Aorta (tissue), 5 donors: Measurements from ENCODE around the gene PLIN4. TPM values are rescaled to one million over a fixed set of nuclear protein-coding genes. Genes with fewer than 3 reads are reported as not detected.

Experiments
- ATAC-seq: fragments of 200-7000 bp; cut with Tn5 transposase; one replicate; pipeline ENCODE4 v1.9.1; 2022; ENCODE audit warnings: moderate library complexity; ENCODE audit not compliant: low FRiP score
- DNase-seq, 2 donors: peaks; one replicate each; pipeline ENCODE4 v3.0.0-alpha.2; 2020
- H3K27ac ChIP-seq, 2 donors: one replicate each; pipeline ENCODE4 v1.5.1; 2013; ENCODE audit warnings: low read length in 2 of 2, mild to moderate bottlenecking in 2 of 2, moderate library complexity in 2 of 2, control low read depth in 1 of 2, inconsistent platforms in 1 of 2, low read depth in 1 of 2
- H3K27me3 ChIP-seq, 2 donors: one replicate each; pipeline ENCODE4 v1.6.1; 2013; ENCODE audit warnings: control low read depth in 1 of 2, low read length in 1 of 2, mild to moderate bottlenecking in 1 of 2, moderate library complexity in 1 of 2; ENCODE audit not compliant: insufficient read depth in 2 of 2, control insufficient read depth in 1 of 2
- H3K36me3 ChIP-seq, 2 donors: one replicate each; pipeline ENCODE4 v1.6.1; 2013; ENCODE audit warnings: control low read depth in 1 of 2, low read length in 1 of 2, mild to moderate bottlenecking in 1 of 2; ENCODE audit not compliant: insufficient read depth in 2 of 2, control insufficient read depth in 1 of 2
- H3K4me1 ChIP-seq, 2 donors: one replicate each; pipeline ENCODE4 v1.6.1; 2013; ENCODE audit warnings: low read length in 2 of 2, control low read depth in 1 of 2, mild to moderate bottlenecking in 1 of 2, moderate library complexity in 1 of 2; ENCODE audit not compliant: insufficient read depth in 2 of 2, control insufficient read depth in 1 of 2
- H3K4me3 ChIP-seq, 2 donors: one replicate each; pipeline ENCODE4 v1.5.1; 2013; ENCODE audit warnings: low read length in 2 of 2, control low read depth in 1 of 2, mild to moderate bottlenecking in 1 of 2
- H3K9me3 ChIP-seq: one replicate; pipeline ENCODE4 v1.6.1; 2013; ENCODE audit warnings: mild to moderate bottlenecking, low read length; ENCODE audit not compliant: control insufficient read depth
- WGBS, 2 donors: extraction: QIAGEN DNeasy Blood & Tissue Kit; methylation state at CpG; one replicate each; pipeline ENCODE4 v1.1.7; 2013; 5-methylcytosine and 5-hydroxymethylcytosine counted together
- intact Hi-C, 2 donors: fragments of 100-400 bp; cut with DNase I; formaldehyde crosslinking; loops; one replicate each; pipeline versions ENCODE4 v1.14.2 to v1.15.0; 2022
- polyA plus RNA-seq, 2 donors: library from polyadenylated mRNA; stranded (reverse); fragments of 200-250 nt; gene quantifications; one replicate each; pipeline ENCODE4 v1.2.3, GENCODE V29; 2013
- total RNA-seq, 2 donors: library from RNA; stranded (reverse); fragmentation: NEBNext Ultra II Directional; extraction: Animal tissue kit (Norgen Biotek cat#: 25700); gene quantifications; one replicate each; pipeline ENCODE4 v1.2.1, GENCODE V29; 2021
- donor health status: healthy with polysubstance abuse.
- donor health status: Bipolar disorder and iron deficiency.
- donor health status: DM: no; HTN: no; CAD: no.
- donor health status: DM: no; HTN: no; CAD: no.
- donor health status: DM: yes; HTN: yes; CAD: no.

PLIN4 gene
- total and polyA plus RNA-seq, 4 donors, result 0.61 to 7.4 (median 3.2) TPM

DNA sequence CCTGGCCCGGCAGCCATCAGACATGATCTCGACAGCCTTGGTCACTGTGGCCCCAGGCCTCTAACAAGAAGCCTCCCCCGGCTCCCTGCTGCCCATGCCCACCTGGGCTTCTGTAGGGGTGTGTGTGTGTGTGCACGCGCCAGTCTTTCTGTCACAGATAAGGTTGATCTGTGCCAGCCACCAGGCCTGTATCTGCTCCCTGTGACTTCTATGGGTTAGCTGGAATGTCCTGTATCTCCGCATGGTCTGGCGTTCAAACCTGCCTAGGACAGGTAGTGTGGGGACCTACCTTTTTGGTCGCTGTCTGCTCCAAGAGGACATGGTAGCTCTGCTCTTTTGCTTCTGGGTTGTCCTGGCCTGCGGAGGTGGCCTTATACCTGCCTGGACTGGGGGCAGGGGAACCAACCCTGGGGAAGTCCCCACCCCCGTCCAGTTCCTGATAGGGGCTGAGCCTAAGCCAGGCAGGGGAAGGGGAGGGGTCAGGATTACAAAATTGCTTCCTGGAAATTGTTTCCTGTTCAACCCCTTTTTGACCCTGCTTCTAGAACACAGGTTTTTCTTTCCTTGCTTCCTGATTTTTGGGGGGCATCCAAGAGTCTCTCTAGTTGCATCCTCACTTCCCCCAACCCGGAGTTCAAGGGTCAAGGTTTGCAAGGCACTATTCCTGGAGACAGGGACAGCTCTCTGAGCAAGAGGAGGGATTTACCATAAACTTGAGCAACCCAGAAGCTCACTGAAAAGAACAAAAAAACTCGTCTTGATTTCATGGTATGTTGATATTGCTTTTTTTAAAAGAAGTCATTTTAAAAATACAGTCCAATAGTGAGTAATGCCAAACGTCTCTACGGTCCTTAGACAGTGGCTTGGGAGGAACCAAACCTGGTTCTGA, 21.7 kb upstream of the PLIN4 start, which contains the start of gene LRG1:
Gene LRG1 (minus strand): TSS at position 344 of the 889 bp plus-strand sequence. CDS start 23 bp downstream, at position 321.
- Histone ChIP-seq H3K27ac (no peak within 1 kb of the TSS), H3K27me3 (no peaks in the 10 kb centered on the region), H3K4me1 (no peaks in the 10 kb centered on the region), H3K36me3 (no peaks in the 10 kb centered on the region), H3K4me3 (no peak within 1 kb of the TSS), H3K9me3 (peaks cover 2% of the 10 kb centered on the region)
- WGBS, 2 donors, result 57 to 61% methylated on average over 14 of the region's 14 CpGs
- ATAC-seq (peak; percentile 79), DNase-seq (peak in 1 of 2 donors; percentile 75)
- intact Hi-C loops, result no loop called here

DNA sequence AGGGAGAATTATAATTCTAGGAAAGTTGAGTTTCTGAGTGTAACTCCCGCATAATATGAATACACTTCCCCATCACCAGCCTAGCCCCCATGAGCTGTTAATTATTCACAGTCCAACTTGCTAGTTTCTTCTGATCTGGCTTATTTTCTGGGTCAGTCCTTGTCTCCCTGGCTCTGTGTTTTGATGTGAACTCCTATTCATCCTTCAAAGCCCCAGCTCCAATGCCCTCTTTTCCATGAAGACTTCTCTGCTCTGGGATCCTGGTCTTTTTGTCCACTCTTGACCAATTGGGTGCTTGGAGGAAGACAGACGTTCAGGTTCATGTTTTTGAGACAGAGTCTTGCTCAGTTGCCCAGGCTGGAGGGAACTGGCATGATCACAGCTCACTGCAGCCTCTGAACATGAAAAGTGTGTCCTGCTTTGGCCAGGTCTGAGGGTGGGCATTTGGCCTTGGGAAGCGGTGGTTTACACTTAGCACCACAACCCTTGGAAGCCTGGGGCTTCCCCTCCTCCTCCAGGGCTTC, 20.9 kb upstream of the PLIN4 start:
- Histone ChIP-seq H3K9me3 (peaks cover 2% of the 10 kb centered on the region), H3K36me3 (no peaks in the 10 kb centered on the region), H3K27ac (no peak overlapping the region), H3K4me1 (no peaks in the 10 kb centered on the region), H3K4me3 (no peak overlapping the region), H3K27me3 (no peaks in the 10 kb centered on the region)
- DNase-seq (no peak), ATAC-seq (no peak)
- 75 to 82% methylated on average over 3 of the region's 3 CpGs for WGBS, 2 donors
- intact Hi-C loops, result no loop called here

DNA sequence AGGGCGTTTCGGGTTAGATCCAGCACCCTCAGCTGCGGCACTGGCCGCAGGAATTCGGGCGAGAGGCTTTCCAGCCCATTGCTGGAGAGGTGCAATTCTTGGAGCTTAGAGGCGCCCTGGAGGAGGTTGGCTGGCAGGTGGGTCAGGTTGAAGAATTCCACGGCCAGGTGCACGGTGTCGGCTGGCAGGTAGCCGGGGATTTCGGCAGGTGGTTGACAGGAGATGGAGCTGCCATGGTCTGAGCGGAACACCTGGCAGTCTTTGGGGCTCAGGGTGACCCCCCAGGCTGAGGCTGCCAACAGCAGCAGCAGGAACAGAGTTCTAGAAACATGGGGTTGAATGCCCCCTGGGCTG, 20.3 kb upstream of the PLIN4 start:
- no peak overlapping the region for H3K4me3 ChIP-seq
- peaks cover 2% of the 10 kb centered on the region for H3K9me3 ChIP-seq
- ATAC-seq (no peak), DNase-seq (no peak)
- H3K36me3 ChIP-seq, result no peaks in the 10 kb centered on the region
- no peak overlapping the region for H3K27ac ChIP-seq
- H3K27me3 ChIP-seq, result no peaks in the 10 kb centered on the region
- 90 to 92% methylated on average over 13 of the region's 13 CpGs for WGBS, 2 donors
- H3K4me1 ChIP-seq, result no peaks in the 10 kb centered on the region
- intact Hi-C loops, result no loop called here

DNA sequence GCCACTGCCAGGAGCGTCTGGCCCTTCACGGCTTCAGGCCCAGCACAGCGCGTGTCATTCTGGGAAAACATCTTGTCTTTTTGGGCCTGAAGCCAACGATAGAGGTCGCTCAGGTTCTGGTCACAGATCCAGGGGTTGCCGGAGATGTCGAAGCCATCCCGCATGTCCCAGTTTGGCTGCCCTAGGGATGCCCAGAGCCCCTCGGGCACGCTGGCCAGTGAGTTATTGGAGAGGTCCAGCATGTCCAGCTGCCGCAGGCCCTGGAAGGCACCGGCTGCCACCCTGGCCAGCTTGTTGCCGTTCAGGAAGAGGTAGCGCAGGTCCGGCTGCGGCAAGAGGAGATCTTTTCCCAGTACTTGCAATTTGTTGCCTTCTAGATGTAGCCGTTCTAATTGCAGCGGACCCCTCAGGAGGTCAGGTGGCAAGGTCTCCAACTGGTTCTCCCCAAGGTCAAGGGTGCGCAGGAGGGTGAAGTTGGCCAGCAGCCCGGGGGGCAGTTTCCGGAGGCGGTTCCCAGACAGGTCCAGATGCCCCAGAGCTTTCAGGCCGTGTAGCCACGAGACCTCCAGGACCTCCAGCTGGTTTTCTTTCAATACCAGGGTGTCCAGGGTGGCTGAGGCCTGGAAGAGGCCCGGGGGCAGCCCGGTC, 19.8 kb upstream of the PLIN4 start:
- no peak overlapping the region for H3K4me3 ChIP-seq
- intact Hi-C loops, result no loop called here
- H3K9me3 ChIP-seq, result peaks cover 2% of the 10 kb centered on the region
- H3K36me3 ChIP-seq, result no peaks in the 10 kb centered on the region
- H3K27ac ChIP-seq, result no peak overlapping the region
- DNase-seq (no peak), ATAC-seq (no peak)
- 75 to 76% methylated on average over 27 of the region's 27 CpGs for WGBS, 2 donors
- no peaks in the 10 kb centered on the region for H3K27me3 ChIP-seq
- no peaks in the 10 kb centered on the region for H3K4me1 ChIP-seq

DNA sequence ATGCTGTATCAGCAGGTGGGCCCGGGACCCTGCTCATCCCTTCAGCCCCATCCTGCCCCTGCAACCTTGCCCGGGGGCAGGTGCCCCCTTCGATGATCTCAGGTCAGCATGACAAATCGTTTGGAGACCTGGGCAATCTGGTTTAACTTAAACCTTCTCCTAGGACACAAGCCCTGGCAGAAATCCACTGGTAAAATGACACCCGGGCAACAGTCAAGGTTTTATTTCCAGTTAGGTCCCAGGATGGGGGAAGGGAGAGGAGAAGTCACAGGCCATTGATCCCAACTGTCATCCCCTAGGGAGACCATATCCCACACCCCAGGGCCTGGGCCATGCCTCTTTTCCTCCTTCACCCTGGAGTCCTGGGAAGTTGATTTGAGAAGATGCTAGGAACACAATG, 18.5 kb upstream of the PLIN4 start:
- no peak for DNase-seq
- intact Hi-C loops, result no loop called here
- H3K27ac ChIP-seq, result no peak overlapping the region
- no peaks in the 10 kb centered on the region for H3K4me1 ChIP-seq
- H3K36me3 ChIP-seq, result no peaks in the 10 kb centered on the region
- H3K9me3 ChIP-seq, result peaks cover 2% of the 10 kb centered on the region
- WGBS, 2 donors, result 53% methylated on average over 5 of the region's 5 CpGs
- H3K4me3 ChIP-seq, result no peak overlapping the region
- ATAC-seq, result no peak
- no peaks in the 10 kb centered on the region for H3K27me3 ChIP-seq

DNA sequence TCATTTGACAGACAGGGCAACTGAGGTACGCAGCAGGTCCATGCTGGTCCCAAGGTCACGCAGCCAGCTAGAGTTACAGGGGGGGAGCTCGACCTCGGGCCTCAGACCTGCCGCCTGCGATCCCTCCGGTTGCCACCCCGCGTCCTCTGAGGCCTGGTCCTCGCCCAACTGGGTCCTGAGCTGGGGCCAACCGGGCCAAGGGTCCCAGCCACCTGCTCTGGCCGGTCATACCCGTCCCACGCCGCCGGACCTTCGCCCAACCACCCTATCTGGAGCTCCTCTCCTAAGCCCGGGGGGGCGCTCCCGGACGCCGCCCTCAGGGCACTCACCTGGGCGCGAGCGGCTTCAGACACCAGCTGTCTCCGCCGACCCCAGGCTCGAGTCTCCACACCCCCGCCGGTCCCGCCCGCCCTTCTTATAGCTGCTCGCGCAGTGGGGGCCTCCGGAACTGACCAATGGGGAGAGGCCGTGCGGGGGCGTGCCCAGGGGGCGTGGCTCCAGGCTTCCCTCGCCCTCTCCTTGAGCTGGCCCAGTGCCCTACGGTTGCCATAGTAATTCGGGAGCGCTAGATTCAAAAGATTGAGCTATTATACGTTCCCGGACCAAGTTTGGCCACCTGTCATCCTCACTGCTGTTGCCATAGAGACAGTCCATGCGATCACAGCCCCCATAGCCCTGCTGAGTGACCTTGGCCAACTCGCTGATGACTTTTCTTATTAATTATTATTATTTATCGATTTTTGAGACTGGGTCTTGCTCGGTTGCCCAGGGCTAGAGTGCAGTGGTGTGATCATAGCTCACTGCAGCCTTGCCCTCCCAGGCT, 16.8 kb upstream of the PLIN4 start, which contains the start of gene PLIN5:
Gene PLIN5 (minus strand): TSS at position 389 of the 823 bp plus-strand sequence. CDS start 1,150 bp downstream, outside the sequence.
- 9 to 10% methylated on average over 44 to 49 of the region's 49 CpGs for WGBS, 2 donors
- ATAC-seq (peak; percentile 63), DNase-seq (peak in 1 of 2 donors; percentile 89)
- H3K9me3 ChIP-seq, result no peaks in the 10 kb centered on the region
- no peak within 1 kb of the TSS for H3K27ac ChIP-seq
- no peaks in the 10 kb centered on the region for H3K36me3 ChIP-seq
- H3K4me3 ChIP-seq, result no peak within 1 kb of the TSS
- no peaks in the 10 kb centered on the region for H3K27me3 ChIP-seq
- H3K4me1 ChIP-seq, result no peaks in the 10 kb centered on the region
- intact Hi-C loops, result no loop called here

DNA sequence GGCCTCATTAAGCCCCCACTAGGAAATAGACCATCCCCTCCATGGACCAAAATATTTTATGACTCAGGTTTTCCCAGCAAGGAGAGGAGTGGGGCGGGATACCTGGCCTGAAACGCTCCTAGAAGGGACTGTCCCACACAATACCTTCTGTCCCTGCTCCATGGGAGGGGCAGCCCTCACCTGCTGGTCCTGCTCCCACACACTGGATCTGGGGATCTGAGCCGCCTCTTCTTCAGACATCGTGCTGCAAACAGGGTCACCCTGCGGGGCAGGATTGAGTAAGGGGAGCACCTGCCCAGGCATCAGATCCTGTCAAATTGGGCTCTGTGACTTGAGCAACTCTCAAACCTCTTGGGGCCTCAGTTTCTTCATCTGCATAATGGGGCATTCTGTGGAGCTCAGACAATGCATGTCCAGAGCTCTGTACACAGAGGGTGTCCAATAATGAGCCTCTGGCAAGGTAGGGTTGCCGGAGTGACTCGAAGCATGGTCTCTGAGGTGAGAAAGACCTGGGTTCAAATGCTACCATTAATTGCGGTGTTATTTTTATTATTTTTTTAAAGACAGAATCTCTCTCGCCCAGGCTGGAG, 15.6 kb upstream of the PLIN4 start:
- H3K36me3 ChIP-seq, result no peaks in the 10 kb centered on the region
- no peaks in the 10 kb centered on the region for H3K9me3 ChIP-seq
- no peaks in the 10 kb centered on the region for H3K4me1 ChIP-seq
- DNase-seq, result no peak
- 80% methylated on average over 9 of the region's 9 CpGs for WGBS, 2 donors
- H3K27ac ChIP-seq, result no peak overlapping the region
- intact Hi-C loops, result no loop called here
- H3K27me3 ChIP-seq, result no peaks in the 10 kb centered on the region
- H3K4me3 ChIP-seq, result no peak overlapping the region
- no peak for ATAC-seq

DNA sequence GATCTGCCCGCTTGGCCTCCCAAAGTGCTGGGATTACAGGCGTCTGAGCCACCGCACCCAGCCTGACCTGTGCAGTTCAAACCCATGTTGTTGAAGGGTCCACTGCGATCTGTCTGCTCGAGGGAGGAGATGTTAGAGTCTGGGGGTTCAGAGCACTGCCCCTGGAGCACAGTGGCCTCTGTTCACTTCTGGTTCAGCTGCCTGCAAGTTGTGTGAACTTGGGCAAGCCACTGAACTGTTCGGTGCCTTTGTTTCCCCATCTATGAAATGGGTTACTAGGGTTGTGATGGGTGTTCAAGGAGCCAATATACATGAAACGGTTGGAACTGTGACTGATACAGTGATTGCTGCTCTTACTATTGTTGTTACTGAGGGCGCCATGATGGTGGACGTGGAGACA, 15.0 kb upstream of the PLIN4 start:
- H3K4me3 ChIP-seq, result no peak overlapping the region
- H3K27ac ChIP-seq, result no peak overlapping the region
- no peaks in the 10 kb centered on the region for H3K27me3 ChIP-seq
- ATAC-seq, result no peak
- no peaks in the 10 kb centered on the region for H3K4me1 ChIP-seq
- WGBS, 2 donors, result 77% methylated on average over 9 of the region's 9 CpGs
- intact Hi-C loops, result no loop called here
- no peaks in the 10 kb centered on the region for H3K36me3 ChIP-seq
- H3K9me3 ChIP-seq, result no peaks in the 10 kb centered on the region
- DNase-seq, result no peak
